H1 (cell line): ENCODE data around the gene ZNF689.

ENCODE experiments used
- EZH2 ChIP-seq: fragments of 200-600 bp; sonication (generic); IDR thresholded peaks from 2 replicates; pipeline ENCODE4 v1.7.1; 2012; ENCODE audit warnings: low read depth, mild to moderate bottlenecking, moderate library complexity, low read length, inconsistent platforms; ENCODE audit not compliant: severe bottlenecking
- POLR2AphosphoS5 ChIP-seq: IDR thresholded peaks from 2 replicates; pipeline ENCODE4 v1.6.1; 2011; ENCODE audit warnings: low read depth, low read length
- TAF1 ChIP-seq: IDR thresholded peaks from 2 replicates; pipeline ENCODE4 v1.6.1; 2011; ENCODE audit warnings: mild to moderate bottlenecking, low read depth, low read length

GRCh38 chr16:30652718-30653117, 42.5 kb upstream of the ZNF689 start:
- TF ChIP-seq EZH2 (no peak), TAF1 (no peak), POLR2AphosphoS5 (no peak)
